Progenitor cell of endocrine pancreas (in vitro differentiated cells): ENCODE data around the gene NCOA7. TPM values are rescaled to one million over a fixed set of nuclear protein-coding genes. Genes with fewer than 3 reads are reported as not detected.
"Not testable (repeated sequence)": the region's sequence is repeated elsewhere in the genome, so short reads cannot be mapped to it uniquely, and the experiment has no call there.

Experiments
- DNase-seq: peaks from one replicate; pipeline ENCODE4 v3.0.0; 2021; ENCODE audit warnings: low spot score; ENCODE audit not compliant: unreplicated experiment
- H3K27ac Mint-ChIP-seq: 2 replicates; pipeline ENCODE4 v1.8.0; 2021; ENCODE audit warnings: mild to moderate bottlenecking, moderate library complexity, mixed read lengths
- H3K27me3 Mint-ChIP-seq: 2 replicates; pipeline ENCODE4 v1.8.0; 2021; ENCODE audit warnings: mixed read lengths
- H3K36me3 Mint-ChIP-seq: 2 replicates; pipeline ENCODE4 v1.8.0; 2022; ENCODE audit warnings: mixed read lengths; ENCODE audit not compliant: insufficient read depth
- H3K4me1 Mint-ChIP-seq: 2 replicates; pipeline ENCODE4 v1.8.0; 2021; ENCODE audit warnings: low read depth, mixed read lengths
- H3K4me3 Mint-ChIP-seq: 2 replicates; pipeline ENCODE4 v1.8.0; 2021; ENCODE audit warnings: low read depth, mild to moderate bottlenecking, moderate library complexity, mixed read lengths
- H3K9me3 Mint-ChIP-seq: 2 replicates; pipeline ENCODE4 v1.8.0; 2021; ENCODE audit warnings: low read depth, mixed read lengths
- total RNA-seq: library from RNA; stranded (reverse); gene quantifications from 2 replicates; pipeline ENCODE4 v1.2.1, GENCODE V29; 2021
- TF ChIP-seq, protein P1 (sequence below): fragments of 200-600 bp; sonication (generic); IDR thresholded peaks from one replicate; pipeline ENCODE4 v1.5.0; 2021; ENCODE audit warnings: antibody characterized with exemption, mild to moderate bottlenecking; ENCODE audit not compliant: unreplicated experiment

The NCOA7 gene
- total RNA-seq, 1 donor from 2014 or later, result 18.0 TPM

DNA sequence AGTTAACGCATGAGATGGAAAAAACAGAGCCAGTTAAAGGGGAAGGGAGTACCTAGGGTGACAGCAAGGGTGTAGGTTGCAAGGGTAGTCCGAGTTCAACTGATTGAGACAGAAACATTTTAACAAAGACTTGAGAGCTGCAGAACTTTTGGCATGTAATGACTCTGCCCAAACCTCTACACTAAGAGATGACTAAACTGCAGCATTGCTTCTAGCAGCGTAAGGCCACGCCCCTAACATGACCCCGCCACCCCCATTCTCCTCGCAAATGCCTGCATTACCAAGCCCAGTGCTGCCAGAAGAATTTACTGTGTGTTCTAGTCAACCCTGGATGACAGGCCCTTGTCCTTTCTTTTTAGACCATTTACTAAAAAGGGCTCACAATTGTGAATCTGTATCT is 159.5 kb downstream of the NCOA7 start:
- Mint-ChIP-seq H3K36me3 (no peaks in the 10 kb centered on the region), H3K4me3 (no peak overlapping the region), H3K4me1 (peaks cover 24% of the 10 kb centered on the region), H3K27ac (no peak overlapping the region), H3K27me3 (no peaks in the 10 kb centered on the region), H3K9me3 (peaks cover 4% of the 10 kb centered on the region)
- TF ChIP-seq, protein P1, sequence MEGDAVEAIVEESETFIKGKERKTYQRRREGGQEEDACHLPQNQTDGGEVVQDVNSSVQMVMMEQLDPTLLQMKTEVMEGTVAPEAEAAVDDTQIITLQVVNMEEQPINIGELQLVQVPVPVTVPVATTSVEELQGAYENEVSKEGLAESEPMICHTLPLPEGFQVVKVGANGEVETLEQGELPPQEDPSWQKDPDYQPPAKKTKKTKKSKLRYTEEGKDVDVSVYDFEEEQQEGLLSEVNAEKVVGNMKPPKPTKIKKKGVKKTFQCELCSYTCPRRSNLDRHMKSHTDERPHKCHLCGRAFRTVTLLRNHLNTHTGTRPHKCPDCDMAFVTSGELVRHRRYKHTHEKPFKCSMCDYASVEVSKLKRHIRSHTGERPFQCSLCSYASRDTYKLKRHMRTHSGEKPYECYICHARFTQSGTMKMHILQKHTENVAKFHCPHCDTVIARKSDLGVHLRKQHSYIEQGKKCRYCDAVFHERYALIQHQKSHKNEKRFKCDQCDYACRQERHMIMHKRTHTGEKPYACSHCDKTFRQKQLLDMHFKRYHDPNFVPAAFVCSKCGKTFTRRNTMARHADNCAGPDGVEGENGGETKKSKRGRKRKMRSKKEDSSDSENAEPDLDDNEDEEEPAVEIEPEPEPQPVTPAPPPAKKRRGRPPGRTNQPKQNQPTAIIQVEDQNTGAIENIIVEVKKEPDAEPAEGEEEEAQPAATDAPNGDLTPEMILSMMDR, result no peak
- DNase-seq, result no peak

DNA sequence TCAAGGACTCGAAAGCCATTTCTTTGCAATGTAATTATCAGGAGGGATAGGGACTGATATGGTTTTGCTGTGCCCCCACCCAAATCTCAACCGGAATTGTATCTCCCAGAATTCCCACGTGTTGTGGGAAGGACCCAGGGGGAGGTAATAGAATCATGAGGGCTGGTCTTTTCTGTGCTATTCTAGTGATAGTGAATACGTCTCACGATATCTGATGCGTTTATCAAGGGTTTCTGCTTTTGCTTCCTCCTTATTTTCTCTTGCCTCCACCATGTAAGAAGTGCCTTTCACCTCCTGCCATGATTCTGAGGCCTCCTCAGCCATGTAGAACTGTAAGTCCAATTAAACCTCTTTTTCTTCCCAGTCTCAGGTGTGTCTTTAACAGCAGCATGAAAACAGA is 160.0 kb downstream of the NCOA7 start:
- not testable (repeated sequence) for H3K9me3 Mint-ChIP-seq, H3K36me3 Mint-ChIP-seq, H3K27ac Mint-ChIP-seq, DNase-seq, H3K27me3 Mint-ChIP-seq, H3K4me3 Mint-ChIP-seq
- peaks cover 23% of the 10 kb centered on the region for H3K4me1 Mint-ChIP-seq

DNA sequence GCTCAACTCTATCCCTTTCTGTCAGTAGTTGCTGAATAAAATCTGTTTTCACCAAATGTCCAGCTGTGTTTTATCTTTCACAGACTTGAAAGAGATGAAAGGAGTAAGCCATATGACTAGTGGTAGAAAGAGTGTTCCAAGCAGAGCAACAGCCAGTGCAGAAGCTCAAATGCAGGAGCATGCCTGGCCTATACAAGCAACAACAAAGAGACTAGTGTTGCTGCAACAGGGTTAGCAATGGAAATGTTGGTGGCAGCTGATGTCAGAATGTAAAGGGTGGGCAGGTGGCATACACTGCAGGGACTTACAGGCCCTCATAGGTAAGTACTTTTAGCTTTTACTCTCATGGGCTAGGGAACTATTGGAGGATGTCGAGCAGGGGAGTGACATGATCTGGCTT is 160.6 kb downstream of the NCOA7 start:
- H3K4me1 Mint-ChIP-seq, result peaks cover 22% of the 10 kb centered on the region
- no peaks in the 10 kb centered on the region for H3K27me3 Mint-ChIP-seq
- TF ChIP-seq, protein P1, result no peak
- H3K36me3 Mint-ChIP-seq, result no peaks in the 10 kb centered on the region
- H3K27ac Mint-ChIP-seq, result no peak overlapping the region
- H3K9me3 Mint-ChIP-seq, result peaks cover 4% of the 10 kb centered on the region
- DNase-seq, result no peak
- H3K4me3 Mint-ChIP-seq, result no peak overlapping the region

DNA sequence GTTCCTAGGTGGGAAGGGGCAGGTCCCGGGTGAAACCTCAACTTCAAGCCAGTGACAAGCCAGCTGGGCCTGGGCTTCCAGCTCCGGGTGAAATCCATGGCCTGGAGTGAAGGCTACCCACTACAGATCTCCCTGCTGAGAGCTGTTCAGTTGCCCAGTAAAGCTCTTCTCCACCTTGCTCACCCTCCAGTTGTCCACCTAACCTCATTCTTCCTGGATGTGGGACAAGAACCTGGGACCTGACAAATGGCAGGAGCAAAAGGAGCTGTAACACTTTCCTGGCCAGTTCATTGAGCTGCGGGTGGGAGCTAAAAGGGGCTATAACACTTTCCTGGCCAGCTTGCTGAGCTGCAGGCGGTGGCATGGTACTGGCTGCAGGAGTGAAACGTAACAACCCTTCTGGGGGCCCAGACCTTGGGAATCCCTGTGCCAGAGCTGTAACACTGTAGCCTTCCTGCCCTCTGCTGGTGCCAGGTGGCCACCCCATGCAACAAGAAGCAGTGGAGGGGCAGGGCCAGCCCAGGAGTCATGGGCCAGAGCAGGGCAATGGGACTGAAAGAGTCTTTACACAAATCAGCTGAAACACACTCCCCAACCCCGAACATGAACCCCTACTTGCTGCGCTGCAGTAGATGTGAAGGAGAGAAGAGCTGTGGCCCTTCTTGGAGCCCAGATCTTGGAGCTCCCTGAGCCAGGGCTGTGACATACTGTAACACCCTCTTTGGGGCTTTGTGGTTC is 162.2 kb downstream of the NCOA7 start:
- no peak overlapping the region for H3K4me3 Mint-ChIP-seq
- no peak overlapping the region for H3K27ac Mint-ChIP-seq

DNA sequence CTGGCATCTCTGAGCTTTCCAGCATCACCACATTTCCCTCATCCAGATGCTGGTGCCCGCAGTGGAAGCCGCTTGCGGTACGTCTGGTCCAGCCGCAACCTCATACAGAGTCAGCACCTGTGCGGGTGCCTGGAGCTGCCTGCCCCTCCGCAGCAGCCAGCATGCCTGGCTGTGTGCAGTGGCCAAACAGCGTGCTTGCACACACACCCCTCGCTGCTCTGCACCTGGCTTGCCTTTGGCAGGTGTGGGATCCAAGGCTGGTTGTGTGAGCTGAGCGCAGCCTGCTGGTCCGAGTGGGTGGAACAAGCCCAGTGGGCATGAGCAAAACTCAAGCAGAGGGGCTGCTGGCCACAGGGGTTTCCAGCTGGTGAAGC is 162.7 kb downstream of the NCOA7 start:
- peaks cover 21% of the 10 kb centered on the region for H3K4me1 Mint-ChIP-seq
- peak; percentile 63 for DNase-seq

More for the DNA sequence above, 162.2 kb downstream of the NCOA7 start:
- peaks cover 22% of the 10 kb centered on the region for H3K4me1 Mint-ChIP-seq
- H3K27me3 Mint-ChIP-seq, result no peaks in the 10 kb centered on the region
- peaks cover 4% of the 10 kb centered on the region for H3K9me3 Mint-ChIP-seq
- no peaks in the 10 kb centered on the region for H3K36me3 Mint-ChIP-seq
- TF ChIP-seq, protein P1, result no peak
- no peak for DNase-seq

More for the DNA sequence above, 162.7 kb downstream of the NCOA7 start:
- TF ChIP-seq, protein P1, result peak; percentile 64
- no peaks in the 10 kb centered on the region for H3K27me3 Mint-ChIP-seq
- no peaks in the 10 kb centered on the region for H3K36me3 Mint-ChIP-seq
- no peak overlapping the region for H3K4me3 Mint-ChIP-seq
- H3K9me3 Mint-ChIP-seq, result peaks cover 4% of the 10 kb centered on the region
- H3K27ac Mint-ChIP-seq, result no peak overlapping the region
